ENCODE results near the gene F13B.
"Not testable (repeated sequence)": the region's sequence is repeated elsewhere in the genome, so short reads cannot be mapped to it uniquely, and the experiment has no call there.

F13B gene

GRCh38 chr1:197066719-197067456 lies at the start of gene F13B:
TSS of gene F13B (minus strand) at chr1:197067260. CDS start at chr1:197067223, 37 bp downstream.
- DNase-seq (ENCODE audit: low read depth): no peak

GRCh38 chr1:197116156-197116555 lies 49.1 kb upstream of the F13B start:
- DNase-seq (ENCODE audit: low read depth): no peak

- DNase-seq (ENCODE audit: low read depth): no peak
Observed at GRCh38 chr1:197106869-197107268, 39.8 kb upstream of the F13B start.

- no peak for DNase-seq (ENCODE audit: low read depth)
Observed at GRCh38 chr1:197103300-197103699, 36.2 kb upstream of the F13B start.

- no peak for DNase-seq (ENCODE audit: low read depth)
Observed at GRCh38 chr1:197101978-197102377, 34.9 kb upstream of the F13B start.

- no peak for DNase-seq (ENCODE audit: low read depth)
Observed at GRCh38 chr1:197100677-197101076, 33.6 kb upstream of the F13B start.

GRCh38 chr1:197099444-197099843 lies 32.4 kb upstream of the F13B start:
- DNase-seq (ENCODE audit: low read depth): no peak

GRCh38 chr1:197096971-197097370 lies 29.9 kb upstream of the F13B start:
- not testable (repeated sequence) for DNase-seq (ENCODE audit: low read depth)

- DNase-seq (ENCODE audit: low read depth): no peak
Observed at GRCh38 chr1:197096137-197096536, 29.1 kb upstream of the F13B start.

- no peak for DNase-seq (ENCODE audit: low read depth)
Observed at GRCh38 chr1:197093226-197093885, 26.3 kb upstream of the F13B start.

- DNase-seq (ENCODE audit: low read depth): no peak
Observed at GRCh38 chr1:197092491-197093023, 25.5 kb upstream of the F13B start.

- no peak for DNase-seq (ENCODE audit: low read depth)
Observed at GRCh38 chr1:197083474-197083873, 16.4 kb upstream of the F13B start.

GRCh38 chr1:197081117-197081753 lies 14.2 kb upstream of the F13B start:
- DNase-seq (ENCODE audit: low read depth): no peak

GRCh38 chr1:197080323-197080722 lies 13.3 kb upstream of the F13B start:
- no peak for DNase-seq (ENCODE audit: low read depth)

- DNase-seq (ENCODE audit: low read depth): no peak
Observed at GRCh38 chr1:197076585-197076984, 9.5 kb upstream of the F13B start.

- no peak for DNase-seq (ENCODE audit: low read depth)
Observed at GRCh38 chr1:197073978-197074377, 6.9 kb upstream of the F13B start.

GRCh38 chr1:197067457-197067818 lies 378 bp upstream of the F13B start:
- DNase-seq (ENCODE audit: low read depth): no peak

GRCh38 chr1:197066277-197066676 lies 783 bp downstream of the F13B start:
- no peak for DNase-seq (ENCODE audit: low read depth)

- no peak for DNase-seq (ENCODE audit: low read depth)
Observed at GRCh38 chr1:197065559-197065958, 1.5 kb downstream of the F13B start.

- no peak for DNase-seq (ENCODE audit: low read depth)
Observed at GRCh38 chr1:197063212-197063611, 3.8 kb downstream of the F13B start.

- DNase-seq (ENCODE audit: low read depth): no peak
Observed at GRCh38 chr1:197062692-197063091, 4.4 kb downstream of the F13B start.

GRCh38 chr1:197049100-197049499 lies 18.0 kb downstream of the F13B start:
- DNase-seq (ENCODE audit: low read depth): no peak

Measured in stimulated activated CD8-positive, alpha-beta memory T cell treated with anti-CD3 and anti-CD28 coated beads, Interleukin-15, amount 100 ng/mL, for 1 hour (primary cell).